Skeletal muscle satellite cell (primary cell): Measurements from ENCODE around the gene FBLN7.

ENCODE experiments used
- H3K27me3 ChIP-seq: 2 replicates; pipeline ENCODE4 v1.7.0; 2013; ENCODE audit warnings: low read length; ENCODE audit not compliant: control insufficient read depth, insufficient read depth
- H3K36me3 ChIP-seq: 2 replicates; pipeline ENCODE4 v1.7.0; 2013; ENCODE audit warnings: mild to moderate bottlenecking, control low read depth, low read length; ENCODE audit not compliant: insufficient read depth
- H3K4me1 ChIP-seq: 2 replicates; pipeline ENCODE4 v1.7.0; 2013; ENCODE audit warnings: low read length; ENCODE audit not compliant: control insufficient read depth, insufficient read depth
- H3K4me2 ChIP-seq: 2 replicates; pipeline ENCODE4 v1.7.0; 2013; ENCODE audit warnings: mild to moderate bottlenecking, low read length
- H3K4me3 ChIP-seq: 2 replicates; pipeline ENCODE4 v1.7.0; 2013; ENCODE audit warnings: low read length
- H3K9ac ChIP-seq: 2 replicates; pipeline ENCODE4 v1.7.0; 2013; ENCODE audit warnings: mild to moderate bottlenecking, low read depth, low read length, moderate library complexity
- H3K9me3 ChIP-seq: replicated peaks from 2 replicates; pipeline ENCODE4 v1.7.0; 2013; ENCODE audit warnings: mild to moderate bottlenecking, control low read depth, low read length

Gene FBLN7

DNA sequence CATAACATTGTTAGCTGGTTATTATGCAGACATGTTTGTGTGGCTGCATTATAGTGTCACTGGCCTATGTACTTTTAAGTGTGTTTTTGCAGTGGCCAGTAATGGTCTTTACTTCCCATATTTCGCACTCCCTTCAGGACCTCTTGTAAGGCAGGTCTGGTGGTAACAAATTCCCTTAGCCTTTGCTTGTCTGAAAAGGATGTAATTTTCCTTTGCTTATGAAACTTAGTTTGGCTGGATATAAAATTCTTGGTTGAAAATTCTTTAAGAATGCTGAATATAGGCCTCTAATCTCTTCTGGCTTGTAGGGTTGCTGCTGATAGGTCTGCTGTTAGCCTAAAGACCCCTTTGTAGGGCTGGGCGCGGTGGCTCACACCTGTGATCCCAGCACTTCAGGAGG is 82.0 kb downstream of the FBLN7 start:
- Histone ChIP-seq H3K4me1 (no peaks in the 10 kb centered on the region), H3K4me3 (no peak overlapping the region), H3K4me2 (no peak overlapping the region), H3K9ac (no peak overlapping the region), H3K36me3 (peaks cover 2% of the 10 kb centered on the region), H3K27me3 (no peaks in the 10 kb centered on the region), H3K9me3 (no peaks in the 10 kb centered on the region)

DNA sequence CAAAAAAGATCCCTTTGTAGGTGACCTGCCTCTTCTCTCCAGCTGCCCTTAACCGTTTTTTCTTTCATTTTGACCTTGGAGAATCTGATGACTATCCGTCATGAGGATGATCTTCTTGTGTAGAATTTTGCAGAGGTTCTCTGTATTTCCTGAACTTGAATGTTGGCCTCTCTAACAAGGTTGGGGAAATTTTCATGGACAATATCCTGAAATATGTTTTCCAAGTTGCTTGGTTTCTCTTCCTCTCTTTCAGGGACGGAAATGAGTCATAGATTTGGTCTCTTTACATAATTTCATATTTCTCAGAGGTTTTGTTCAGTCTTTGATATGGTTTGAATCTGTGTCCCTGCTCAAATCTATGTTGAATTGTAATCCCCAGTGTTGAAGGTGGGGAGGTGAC is 82.6 kb downstream of the FBLN7 start:
- no peaks in the 10 kb centered on the region for H3K36me3 ChIP-seq

DNA sequence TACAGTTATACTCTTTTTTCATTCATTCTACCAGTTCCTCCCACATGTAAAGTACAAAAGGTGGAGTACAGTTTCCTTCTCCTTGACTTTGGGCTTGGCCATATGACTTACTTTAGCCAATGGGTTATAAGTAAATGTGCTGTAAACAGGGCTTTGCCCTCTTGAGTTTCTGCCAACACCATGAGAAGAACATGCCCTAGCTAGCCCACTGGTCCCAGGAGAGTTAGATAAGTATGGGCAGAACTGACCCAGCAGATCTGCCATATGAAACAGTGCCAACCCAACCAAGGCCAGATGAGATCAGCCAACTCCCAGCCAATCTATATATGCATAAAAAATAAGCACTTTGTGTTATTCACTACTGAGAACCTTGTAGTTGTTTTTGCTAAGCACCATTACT is 91.2 kb downstream of the FBLN7 start:
- Histone ChIP-seq H3K9me3 (no peaks in the 10 kb centered on the region), H3K27me3 (no peaks in the 10 kb centered on the region), H3K36me3 (peaks cover 3% of the 10 kb centered on the region), H3K4me2 (no peak overlapping the region), H3K9ac (no peak overlapping the region), H3K4me1 (no peaks in the 10 kb centered on the region), H3K4me3 (no peak overlapping the region)

More for the DNA sequence above, 82.6 kb downstream of the FBLN7 start:
- Histone ChIP-seq H3K9me3 (no peaks in the 10 kb centered on the region), H3K27me3 (no peaks in the 10 kb centered on the region), H3K9ac (no peak overlapping the region), H3K4me2 (no peak overlapping the region), H3K4me1 (no peaks in the 10 kb centered on the region), H3K4me3 (no peak overlapping the region)

DNA sequence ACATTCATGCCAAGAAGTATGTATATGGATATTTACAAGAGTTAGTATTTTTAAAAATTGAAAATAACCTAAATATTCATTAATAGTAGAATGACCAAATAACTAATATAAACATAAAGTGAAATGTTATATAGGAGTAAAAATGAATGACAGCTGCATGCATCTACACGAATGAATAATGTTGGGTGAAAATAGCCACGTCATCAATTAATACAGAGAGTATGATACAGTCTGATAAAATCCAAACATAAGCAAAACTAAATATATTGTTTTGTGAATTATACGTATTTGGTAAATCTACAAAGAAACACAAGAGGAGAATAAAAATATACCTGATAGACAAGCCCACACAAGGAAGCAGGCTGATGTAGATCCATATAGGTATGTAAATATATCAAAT is 92.2 kb downstream of the FBLN7 start:
- no peak overlapping the region for H3K9ac ChIP-seq
- H3K36me3 ChIP-seq: peaks cover 3% of the 10 kb centered on the region
- no peaks in the 10 kb centered on the region for H3K9me3 ChIP-seq
- H3K4me3 ChIP-seq: no peak overlapping the region
- no peaks in the 10 kb centered on the region for H3K27me3 ChIP-seq
- no peaks in the 10 kb centered on the region for H3K4me1 ChIP-seq
- H3K4me2 ChIP-seq: no peak overlapping the region
